Fibroblast of upper back skin (primary cell): ENCODE results near the gene OLFM4.
A peak's percentile ranks its signal among the peaks of the same experiment; 100 is the strongest.

ENCODE experiments used
- DNase-seq: peaks from one replicate; pipeline ENCODE4 v3.0.0-alpha.2; 2013

OLFM4 gene

DNA sequence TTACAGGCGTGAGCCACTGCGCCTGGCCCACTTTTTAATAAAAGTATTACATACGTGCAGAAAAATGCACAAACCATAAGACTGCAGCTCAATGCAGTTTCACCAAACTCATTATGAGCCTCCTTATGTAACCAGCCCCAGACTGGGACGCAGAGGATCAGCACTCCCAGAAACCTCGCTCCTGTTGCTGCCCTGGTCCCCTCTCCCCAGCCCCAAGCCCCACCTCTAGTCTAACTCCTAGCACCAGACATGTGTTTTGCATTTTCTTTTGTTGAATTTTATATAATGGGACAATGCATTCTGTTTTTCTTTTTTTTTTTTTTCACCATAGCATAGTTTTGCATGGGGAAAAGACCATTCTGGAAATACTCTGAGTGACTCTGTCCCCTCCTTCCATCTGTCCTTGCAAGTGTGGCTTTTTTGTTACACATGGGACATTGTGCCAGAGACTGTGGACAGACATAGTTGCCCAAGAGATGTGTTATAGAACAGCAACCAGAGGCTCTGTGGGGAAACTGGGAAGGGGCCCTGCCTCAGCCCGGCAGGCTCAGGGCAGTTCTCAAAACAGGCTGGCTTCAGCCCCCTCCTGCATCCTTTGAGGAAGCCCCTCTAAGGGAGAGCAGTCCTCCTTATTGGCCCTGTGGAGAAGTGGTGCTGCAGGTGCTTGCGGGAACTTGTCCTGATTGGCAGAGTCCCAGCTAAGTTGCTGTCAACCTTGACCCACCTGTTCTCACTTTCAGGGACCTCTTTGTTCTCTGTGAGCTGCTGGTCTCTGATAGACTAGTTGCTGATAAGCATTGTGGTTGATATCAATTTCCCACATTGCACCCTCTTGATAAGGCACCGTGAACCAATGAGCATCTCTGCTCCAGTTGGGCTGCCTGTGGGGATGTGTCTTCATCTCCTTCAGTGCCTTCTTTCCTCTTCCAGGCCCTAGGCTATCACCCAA is 13.8 kb upstream of the OLFM4 start:
- DNase-seq: no peak

DNA sequence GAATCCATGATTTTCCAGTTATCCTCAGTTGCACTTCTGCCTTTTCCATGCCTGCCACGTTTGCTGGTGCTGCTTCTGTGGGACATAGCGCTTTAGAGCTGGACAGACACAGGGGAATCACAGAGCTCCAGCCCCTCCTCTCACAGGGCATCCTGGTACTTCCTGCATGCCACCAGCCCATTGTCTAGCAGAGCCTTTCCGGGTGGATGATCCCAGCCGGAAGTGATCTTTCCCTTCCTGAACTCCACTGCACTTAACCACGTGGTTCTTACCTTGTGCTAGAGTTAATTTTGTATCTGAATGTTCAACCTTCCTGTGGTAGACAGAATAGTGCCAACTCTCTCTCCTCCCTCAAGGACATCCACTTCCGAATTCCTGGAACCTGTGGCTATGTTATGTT is 12.6 kb upstream of the OLFM4 start:
- no peak for DNase-seq

DNA sequence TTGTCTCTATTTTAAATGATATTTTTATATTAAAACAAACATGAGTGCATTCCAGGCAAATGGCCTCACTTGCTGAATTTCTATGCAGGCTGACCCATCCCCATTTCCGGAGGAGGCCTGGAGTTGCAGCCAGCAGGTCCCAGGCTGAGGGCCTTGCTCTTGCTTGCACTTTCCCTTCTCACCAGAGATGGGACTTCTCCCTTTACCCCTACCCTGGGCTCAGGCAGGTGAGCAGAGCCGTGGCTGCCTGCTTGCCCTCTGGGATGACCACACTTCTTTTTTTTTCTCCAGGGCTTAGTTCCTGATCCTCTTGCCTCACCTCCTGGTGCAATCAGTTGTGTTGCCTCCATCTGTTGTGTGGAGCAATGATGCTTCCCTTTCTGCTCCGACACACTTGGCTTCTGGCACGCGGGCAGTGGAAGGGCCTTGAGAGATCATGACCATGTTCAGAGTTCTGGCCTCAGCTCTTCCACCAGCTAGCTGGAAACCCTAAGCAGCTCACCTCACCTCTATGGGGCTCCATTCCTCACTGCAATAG is 11.1 kb upstream of the OLFM4 start:
- no peak for DNase-seq

DNA sequence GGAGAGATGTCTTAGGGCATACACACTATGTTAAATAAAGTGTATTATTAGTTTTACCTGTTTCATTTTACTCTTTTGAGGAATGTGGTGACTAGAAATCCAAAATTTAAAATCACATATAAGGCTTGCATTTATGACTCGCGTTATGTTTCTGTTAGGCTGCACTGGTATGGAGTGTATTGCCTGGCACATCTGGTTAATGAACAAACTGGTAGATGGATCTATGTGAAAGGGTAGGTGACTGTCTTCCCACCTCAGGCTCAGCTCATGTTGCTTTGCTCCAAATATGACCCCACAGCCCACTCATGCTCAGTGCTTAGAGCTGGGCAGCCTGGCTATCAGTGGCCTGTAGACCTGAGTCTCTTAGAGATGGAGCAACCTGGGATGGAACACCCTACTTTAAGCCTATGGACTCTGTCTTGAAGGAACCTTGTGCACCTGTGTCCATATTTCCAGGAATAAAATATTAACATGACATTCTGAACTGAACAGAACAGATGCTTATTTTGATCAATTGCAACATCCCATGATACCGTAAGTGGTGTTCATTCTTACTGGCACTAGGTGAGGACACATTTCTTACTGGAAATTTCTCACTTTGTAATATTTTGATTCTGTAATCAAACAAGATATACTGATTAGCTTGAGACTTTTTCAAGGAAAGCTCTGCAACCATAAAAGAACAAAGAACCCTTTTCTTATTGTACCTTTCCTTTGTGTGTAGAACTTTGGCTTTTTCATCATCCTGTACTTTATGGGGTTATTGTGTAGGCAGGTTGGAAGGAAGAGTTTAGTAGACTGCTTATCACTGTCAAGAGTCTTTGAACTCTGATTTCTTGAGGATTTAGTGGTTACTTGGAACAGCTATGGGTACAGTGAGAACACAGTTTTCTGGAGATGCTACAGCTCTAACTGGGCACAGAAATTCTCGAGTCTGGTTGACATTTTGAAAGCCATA is 9.6 kb upstream of the OLFM4 start:
- no peak for DNase-seq

DNA sequence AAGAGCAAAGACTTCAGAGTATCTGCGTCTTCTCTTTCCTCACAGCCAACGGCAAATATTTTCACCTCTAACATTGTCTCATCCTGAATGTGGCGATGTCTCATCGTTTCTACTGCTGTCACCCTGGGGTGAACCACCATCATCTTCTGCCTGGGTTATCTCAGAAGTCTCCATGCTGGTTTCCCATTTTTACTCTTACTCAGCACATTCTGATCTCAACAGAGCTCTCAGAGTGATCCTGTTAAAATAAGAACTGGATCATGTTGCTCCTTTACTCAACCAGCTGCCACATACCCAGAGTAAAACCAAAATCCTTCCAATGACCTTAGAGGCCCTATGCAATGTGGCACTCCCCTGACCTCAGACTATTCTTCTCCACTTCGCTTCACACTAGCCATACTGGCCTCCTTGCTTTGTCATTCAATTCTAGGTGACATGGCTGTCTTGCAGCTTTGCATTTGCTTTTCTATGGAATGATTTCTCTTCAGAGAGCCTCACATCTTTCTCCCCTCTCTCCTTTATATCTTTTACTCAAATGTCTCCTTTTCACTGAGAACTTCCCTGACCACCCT is 7.8 kb upstream of the OLFM4 start:
- DNase-seq: no peak

DNA sequence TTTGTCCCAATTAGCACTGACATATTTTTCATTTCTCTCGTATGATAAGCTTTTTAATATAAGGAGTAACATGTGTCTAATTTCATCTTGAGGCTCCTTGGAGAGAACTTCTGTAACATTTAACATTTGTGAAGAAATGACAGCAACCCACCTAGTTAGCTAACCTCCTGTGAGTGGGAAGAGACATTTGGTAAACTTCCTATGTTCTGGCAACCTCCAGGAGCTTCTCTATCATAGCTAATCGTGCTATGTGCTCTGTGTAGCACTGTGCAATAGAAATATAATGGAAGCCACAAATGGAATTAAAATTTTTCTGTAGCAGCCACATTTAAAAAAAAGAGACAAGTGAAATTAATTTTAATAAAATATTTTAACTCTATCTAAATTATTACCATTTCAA is 5.4 kb upstream of the OLFM4 start:
- DNase-seq: no peak

DNA sequence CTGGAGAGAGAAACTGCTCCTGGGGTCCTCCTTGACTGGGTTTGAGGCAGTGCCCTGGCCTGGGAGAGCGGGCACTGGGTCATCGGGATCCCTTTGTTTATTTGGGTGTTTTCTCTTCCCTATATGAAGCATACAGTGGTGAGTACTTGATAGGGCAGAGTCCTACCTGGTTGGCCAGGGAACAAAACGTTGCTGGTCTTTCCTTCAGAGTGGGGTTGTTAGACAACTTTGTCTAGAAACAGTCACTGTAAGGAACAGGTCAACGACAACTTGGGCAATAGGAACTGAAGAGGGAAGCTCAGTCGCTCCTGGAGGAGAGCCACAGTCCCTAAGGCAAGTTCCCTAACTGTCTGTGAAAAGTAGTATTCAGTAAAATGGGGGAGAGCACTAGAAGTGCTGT is 550 bp upstream of the OLFM4 start:
- DNase-seq: no peak

DNA sequence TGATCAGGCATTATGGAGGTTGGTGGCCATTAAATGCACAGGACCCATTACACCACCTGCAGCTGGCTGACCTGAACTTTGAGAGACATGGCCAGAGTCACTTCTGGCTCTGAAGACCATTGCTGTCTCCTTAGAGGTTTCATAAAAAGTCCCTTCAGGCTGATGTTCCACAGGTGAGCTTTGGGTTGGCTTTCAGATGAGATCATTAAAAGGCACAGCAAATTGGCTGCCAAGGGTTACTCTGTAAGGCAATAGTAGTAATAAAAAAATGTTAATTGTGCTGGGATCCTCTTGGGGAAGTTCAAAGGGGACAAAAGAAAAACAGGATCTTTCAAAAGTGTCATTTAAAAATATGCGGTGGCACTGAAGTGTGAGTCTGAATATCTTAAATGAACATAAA is 4.2 kb downstream of the OLFM4 start:
- no peak for DNase-seq

DNA sequence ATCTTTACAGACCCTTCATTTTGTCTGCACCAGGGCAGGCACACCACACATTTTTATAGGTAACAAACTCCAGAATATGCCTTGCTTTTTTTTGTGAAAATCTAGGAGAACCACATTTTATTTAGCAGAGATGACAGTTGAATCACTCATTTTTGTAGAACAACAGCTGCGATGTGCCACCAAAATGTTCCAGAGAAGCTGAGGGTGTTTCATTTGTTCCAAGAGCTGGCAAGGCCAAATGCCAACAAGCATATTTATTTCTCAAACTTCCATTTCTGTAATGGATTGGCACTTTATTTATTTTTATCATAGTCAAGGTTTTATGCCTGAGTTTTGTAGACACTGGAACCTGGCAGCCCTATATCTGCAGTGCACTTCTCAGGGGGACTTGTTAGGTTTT is 10.4 kb downstream of the OLFM4 start:
- no peak for DNase-seq

DNA sequence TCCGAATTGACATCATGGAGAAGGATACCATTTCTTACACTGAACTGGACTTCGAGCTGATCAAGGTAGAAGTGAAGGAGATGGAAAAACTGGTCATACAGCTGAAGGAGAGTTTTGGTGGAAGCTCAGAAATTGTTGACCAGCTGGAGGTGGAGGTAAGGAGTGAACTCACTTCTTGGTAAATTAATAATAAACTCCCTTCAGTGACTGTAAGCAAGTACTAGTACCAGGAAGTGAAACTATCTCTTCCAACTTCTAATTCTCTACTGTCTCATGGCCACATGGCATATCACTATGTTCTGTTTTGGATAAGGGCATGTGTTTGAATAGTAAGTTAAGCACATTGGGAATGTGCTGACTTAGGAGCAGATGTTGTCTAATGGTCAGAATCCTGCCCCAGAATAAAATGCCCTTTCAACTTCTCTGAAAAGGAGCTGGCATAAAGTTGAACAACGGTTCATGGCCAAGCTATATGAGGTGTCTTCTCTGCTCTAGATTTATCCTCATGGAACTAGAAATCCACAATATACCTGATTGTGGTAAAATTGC is 13.4 kb downstream of the OLFM4 start:
- DNase-seq: no peak

DNA sequence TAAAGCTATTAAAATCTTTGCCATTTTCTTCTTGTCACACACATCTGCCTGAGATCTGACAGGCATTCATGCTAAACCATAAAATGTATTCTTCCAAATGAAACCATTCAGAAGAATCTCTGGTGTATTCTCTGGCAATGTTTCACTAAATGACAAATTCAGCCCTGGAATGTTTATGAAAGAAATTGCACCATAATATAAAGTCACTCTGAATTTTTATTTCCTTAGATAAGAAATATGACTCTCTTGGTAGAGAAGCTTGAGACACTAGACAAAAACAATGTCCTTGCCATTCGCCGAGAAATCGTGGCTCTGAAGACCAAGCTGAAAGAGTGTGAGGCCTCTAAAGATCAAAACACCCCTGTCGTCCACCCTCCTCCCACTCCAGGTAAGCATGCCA is 14.3 kb downstream of the OLFM4 start:
- DNase-seq: peak; percentile 7

DNA sequence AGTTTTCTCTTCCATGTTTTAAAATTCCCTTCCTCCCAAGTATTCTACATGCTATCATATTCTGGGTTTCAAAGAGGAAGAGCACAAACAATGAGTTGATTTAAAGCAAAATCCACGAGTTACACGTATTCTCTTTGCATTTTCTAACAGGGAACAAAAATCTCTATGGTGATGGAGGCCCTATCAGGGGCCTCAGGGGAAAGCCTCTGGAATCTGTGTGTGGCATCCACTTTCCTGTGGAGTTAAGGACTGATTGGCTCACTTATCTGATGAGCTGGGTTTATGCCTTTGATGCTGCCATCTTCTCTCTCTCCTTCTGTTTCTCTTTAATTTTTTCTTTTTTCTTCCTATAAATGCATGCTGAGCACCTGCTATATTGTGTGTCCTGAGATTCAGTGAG is 14.8 kb downstream of the OLFM4 start:
- DNase-seq: no peak

DNA sequence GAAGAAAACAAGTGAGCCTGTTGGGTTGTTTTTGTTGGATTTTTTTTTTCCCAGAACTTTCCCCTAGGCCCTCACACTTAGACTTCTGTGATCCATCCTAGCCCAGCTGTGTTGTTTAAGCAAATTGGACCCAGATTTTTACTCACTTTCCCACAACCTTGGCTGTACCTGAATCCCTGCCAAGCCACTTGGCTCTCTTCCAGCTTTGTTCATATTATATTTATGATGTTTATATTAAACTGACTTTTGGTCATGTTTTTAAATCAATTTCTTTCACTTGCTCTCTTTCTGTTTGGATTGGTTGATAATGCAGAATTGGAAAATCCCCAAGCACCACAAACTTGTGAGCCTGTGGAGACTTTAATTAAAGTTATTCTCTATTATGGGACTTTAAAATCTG is 16.6 kb downstream of the OLFM4 start:
- DNase-seq: peak; percentile 26

DNA sequence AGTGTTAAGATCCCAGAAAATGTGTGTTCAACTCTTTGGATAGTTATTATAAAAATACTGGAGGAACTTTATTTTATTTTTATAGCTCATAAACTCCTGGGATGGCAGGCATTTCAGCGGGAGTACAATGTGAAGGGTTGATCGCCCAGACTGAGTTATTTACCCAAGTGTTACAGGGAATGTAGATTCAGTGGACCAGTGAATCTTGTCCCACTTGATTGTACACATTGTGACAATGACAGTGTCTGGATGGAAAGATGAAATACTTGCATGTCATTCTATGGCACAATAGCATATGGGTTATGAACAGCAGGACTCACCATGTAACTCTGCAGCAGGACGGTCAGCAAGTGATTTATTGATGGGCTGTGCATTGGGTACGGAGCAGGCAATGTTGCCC is 20.3 kb downstream of the OLFM4 start:
- no peak for DNase-seq

DNA sequence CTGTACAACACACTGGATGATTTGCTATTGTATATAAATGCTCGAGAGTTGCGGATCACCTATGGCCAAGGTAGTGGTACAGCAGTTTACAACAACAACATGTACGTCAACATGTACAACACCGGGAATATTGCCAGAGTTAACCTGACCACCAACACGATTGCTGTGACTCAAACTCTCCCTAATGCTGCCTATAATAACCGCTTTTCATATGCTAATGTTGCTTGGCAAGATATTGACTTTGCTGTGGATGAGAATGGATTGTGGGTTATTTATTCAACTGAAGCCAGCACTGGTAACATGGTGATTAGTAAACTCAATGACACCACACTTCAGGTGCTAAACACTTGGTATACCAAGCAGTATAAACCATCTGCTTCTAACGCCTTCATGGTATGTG is 21.5 kb downstream of the OLFM4 start:
- no peak for DNase-seq

DNA sequence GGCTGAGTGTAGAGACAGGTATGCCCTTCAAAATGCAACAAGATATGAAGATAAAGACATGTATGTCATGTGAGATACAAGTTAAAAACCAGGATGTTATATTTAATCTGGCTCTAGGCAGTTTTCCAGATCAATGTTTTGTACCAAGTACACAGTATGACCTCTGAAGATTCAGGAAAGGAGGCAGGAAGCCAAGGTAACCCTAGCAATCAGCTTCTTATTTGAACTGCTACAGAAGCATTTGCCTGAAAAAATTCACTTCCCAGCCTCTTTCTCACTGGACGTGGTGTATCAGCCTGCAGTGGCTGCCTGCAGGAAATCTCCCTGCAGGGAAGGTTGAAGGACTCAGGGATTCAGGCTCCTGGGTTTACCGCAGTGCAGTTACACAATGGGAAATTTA is 24.1 kb downstream of the OLFM4 start:
- DNase-seq: no peak

DNA sequence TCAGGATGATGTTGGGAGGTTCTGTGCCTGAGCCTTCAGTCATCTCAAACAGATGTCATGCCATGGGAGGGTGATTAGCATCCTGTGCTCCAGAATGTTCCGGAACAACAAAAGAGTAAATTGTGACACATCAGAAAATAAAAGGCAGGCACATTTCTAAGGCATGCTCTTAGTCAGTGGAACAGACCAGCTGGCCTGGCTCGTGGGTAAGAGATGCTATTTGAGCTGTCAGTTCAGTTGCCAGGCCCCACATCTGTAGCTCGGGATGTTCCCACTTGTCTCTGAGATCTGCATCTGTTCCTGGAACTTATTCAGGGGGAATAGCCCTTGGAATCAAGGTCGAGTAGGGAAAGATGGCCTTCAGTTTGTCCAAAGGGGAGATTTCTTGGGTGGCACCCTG is 26.0 kb downstream of the OLFM4 start:
- no peak for DNase-seq

DNA sequence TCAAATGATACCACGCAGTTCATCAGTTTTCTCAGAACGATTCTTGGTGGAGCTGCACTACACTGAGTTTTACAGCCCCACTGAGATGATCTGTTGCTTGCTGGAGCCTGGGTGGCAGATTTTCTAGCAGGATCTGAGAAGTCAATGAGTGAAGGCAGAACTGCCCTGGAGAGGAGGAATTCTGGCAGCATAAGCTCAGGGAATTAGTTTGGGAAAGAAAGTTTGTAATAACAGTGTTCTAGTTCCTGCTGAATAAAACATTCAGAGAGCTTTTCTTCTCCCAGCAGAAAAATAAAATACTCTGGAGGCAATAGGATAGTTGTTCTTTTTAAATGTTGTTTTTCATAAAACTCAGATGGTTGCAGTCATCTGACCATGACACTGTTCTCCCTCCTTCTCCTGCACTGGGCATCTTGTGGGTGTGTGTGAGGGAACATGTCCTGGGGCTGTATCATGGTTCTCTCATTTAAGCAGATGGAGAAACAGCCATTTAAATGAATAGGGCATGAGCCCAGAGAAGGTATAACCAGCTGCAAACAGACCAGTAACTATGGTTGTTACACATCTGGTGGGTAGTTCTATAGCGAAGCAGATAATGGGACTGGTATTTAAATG is 29.6 kb downstream of the OLFM4 start:
- no peak for DNase-seq

DNA sequence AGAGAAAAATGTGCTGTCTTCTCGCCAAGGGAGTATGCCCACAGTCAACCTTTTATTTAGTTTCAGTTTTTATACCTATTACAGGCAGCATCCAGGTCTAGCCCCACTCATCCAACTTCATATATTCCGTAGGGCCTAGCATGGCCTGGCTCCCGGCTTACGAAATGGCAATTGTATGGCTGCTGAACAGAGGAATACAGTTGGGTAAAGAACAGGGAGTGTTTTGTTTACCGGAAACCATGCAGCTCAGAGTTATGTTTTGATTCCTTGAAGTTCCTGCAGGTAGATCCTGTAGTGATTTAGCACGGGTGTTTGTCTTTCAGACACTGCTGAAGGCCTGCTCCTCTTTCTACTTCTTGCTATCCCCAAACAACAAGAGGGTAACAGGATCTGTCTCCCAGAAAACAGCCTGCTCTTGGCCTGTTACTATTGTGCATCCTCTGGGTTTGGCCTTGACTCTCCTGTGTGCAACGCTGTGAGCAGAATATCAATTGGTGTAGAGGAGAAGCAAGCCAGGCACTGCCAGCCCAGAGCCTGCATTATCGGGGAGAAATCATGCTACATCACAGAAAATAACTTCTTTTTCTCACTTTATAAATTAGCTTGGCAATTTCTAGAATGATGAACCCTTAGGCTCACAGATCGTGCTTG is 32.4 kb downstream of the OLFM4 start:
- no peak for DNase-seq

DNA sequence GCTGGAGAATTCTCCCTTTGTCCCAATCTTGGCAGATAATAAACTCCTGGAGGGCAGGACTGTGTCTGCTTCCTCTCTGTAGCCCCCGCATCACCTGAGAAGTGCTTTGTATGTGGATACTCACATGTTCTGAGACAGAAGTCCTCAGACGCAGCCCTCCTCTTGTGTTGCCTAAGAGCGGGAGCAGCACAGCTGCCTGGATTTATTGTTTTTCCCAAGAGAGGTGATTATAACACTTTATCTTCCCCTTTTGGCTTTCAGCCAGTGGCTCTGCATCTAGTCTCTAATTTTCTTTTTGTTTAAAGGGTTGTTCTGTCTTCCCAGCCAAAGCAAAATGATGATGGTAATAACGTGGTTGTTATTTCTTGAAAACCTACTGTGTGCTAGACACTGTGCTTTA is 36.1 kb downstream of the OLFM4 start:
- peak; percentile 3 for DNase-seq

DNA sequence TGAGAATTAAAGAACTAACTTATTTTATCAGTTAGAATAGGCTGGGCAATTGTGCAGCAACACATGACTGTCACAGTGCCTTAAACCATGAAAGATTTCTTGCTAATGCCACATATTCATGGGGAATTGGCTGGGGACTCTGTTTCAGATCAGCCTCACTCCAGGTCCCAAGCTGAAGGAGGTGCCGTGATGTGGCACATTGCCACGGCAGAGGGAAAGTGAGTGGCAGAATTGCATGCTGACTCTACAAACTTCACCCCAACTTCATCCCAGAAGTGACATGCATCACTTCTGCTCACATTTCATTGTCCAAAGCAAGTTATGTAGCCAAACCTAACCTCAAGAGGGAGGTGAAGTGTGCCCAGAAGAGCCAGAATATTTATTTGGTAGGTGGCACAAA is 37.8 kb downstream of the OLFM4 start:
- DNase-seq: no peak
